ENCODE data around the gene NOL3. TPM values are rescaled to one million over a fixed set of nuclear protein-coding genes. Genes with fewer than 3 reads are reported as not detected.

The NOL3 gene
- total and polyA plus RNA-seq, 9 of the 15 experiments (the other 6 are each of a cell fraction or from before 2014, with no cell fraction given) = 0.45 to 14.0 (median 5.4) TPM

DNA sequence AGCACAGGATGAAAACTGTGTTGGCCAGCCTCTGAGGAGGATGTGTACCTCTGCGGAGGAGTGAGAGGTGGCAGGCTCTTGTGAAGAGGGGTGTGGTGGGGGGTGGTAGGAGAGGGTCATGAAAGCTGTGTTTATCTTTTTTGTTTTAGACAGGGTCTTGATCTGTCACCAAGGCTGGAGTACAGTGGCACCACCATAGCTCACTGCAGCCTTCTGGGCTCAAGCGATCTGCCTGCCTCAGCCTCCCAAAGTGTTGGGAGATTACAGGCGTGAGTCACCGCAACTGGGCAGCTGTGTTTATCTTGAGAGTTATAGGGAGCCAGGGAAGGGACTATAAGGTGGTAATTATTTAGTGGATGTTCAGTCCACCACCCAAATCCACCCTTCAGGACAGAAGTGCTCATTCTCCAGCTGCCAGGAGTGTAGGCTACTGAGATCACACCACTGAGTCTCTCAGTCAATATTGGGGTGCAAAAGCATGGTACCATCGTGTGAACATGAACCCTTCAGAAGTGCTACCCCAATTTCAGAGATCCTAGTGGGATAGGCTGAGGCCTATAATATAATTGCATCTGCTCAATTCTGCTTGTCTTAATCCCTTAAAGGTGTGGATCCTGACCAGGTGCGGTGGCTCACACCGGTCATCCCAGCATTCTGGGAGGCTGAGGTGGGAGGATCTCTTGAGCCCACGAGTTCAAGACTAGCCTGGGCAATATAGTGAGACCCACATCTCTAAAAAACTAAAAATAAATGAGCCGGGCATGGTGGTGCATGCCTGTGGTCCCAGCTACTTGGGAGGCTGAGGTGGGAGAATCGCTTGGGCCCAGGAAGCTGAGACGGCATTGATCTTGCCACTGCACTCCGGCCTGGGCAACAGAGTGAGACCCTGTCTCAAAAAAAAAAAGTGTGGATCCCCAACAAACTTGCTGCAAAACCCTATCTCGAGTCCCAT lies 20.4 kb downstream of the NOL3 start (continued):
- TF ChIP-seq, protein P1, sequence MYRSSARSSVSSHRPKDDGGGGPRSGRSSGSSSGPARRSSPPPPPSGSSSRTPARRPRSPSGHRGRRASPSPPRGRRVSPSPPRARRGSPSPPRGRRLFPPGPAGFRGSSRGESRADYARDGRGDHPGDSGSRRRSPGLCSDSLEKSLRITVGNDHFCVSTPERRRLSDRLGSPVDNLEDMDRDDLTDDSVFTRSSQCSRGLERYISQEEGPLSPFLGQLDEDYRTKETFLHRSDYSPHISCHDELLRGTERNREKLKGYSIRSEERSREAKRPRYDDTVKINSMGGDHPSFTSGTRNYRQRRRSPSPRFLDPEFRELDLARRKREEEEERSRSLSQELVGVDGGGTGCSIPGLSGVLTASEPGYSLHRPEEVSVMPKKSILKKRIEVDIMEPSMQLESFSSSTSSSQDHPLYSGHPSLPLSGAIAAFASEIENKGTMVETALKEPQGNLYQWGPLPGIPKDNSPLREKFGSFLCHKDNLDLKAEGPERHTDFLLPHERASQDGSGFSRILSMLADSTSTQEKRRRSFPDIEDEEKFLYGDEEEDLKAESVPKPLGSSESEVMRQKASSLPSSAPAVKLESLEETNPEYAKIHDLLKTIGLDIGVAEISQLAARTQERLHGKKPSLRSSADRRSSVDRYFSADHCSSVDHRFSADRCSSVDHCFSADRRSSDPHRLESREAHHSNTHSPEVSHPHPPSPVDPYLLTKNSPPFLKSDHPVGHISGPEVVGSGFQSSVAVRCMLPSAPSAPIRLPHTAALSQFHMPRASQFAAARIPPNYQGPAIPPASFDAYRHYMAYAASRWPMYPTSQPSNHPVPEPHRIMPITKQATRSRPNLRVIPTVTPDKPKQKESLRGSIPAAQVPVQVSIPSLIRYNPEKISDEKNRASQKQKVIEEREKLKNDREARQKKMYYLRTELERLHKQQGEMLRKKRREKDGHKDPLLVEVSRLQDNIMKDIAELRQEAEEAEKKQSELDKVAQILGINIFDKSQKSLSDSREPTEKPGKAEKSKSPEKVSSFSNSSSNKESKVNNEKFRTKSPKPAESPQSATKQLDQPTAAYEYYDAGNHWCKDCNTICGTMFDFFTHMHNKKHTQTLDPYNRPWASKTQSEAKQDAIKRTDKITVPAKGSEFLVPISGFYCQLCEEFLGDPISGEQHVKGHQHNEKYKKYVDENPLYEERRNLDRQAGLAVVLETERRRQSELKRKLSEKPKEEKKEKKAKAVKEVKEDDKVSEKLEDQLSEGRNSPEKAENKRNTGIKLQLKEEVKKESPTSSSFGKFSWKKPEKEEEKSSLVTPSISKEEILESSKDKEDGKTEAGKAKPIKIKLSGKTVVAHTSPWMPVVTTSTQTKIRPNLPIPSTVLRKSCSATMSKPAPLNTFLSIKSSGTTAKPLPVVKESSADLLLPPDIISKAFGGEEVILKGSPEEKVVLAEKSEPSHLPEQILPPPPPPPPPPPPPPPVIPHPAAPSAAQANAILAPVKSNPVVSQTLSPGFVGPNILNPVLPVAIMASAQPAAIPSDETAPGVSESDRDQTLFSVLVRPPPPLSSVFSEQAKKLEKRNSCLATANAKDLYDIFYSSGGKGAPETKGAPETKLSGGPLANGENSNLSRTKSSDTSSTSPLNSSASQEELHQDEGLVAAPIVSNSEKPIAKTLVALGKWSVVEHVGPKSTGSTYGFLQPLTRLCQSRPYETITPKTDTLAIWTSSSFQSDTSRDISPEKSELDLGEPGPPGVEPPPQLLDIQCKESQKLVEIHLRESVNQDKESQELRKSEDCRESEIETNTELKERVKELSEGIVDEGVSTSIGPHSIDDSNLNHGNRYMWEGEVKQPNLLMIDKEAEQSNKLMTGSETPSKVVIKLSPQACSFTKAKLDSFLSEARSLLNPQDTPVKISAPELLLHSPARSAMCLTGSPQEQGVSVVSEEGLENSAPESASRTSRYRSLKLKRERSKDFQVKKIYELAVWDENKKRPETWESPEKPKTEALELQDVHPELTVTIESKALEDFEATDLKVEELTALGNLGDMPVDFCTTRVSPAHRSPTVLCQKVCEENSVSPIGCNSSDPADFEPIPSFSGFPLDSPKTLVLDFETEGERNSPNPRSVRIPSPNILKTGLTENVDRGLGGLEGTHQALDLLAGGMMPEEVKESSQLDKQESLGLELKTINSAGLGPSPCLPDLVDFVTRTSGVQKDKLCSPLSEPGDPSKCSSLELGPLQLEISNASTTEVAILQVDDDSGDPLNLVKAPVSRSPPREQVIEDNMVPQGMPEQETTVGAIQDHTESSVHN (IDR thresholded peaks at IDR 0.05; ENCODE audit: borderline replicate concordance in 1 of 2, low read depth in 1 of 2) = no peak
- TF ChIP-seq POLR3G (IDR thresholded peaks at IDR 0.05; ENCODE audit: extremely low read depth, insufficient read length, insufficient replicate concordance) (no peak), TRIM28 (IDR thresholded peaks at IDR 0.05) (no peak), XRCC5 (IDR thresholded peaks at IDR 0.05; ENCODE audit: low read depth, low read length) (no peak), NFATC3 (IDR thresholded peaks at IDR 0.05) (no peak), ZNF766 (CRISPR knock-in tag; conservative IDR thresholded peaks at IDR 0.05) (no peak), RHOXF2B (CRISPR knock-in tag; conservative IDR thresholded peaks at IDR 0.05) (no peak), NCOA2 (IDR thresholded peaks at IDR 0.05; ENCODE audit: partially characterized antibody in 2 of 2) (no peak), HNRNPUL1 (IDR thresholded peaks at IDR 0.05; ENCODE audit: low read length) (no peak), FUS (optimal IDR thresholded peaks at IDR 0.05; ENCODE audit: low read depth, low read length) (no peak), KDM4B (IDR thresholded peaks at IDR 0.05; ENCODE audit: borderline replicate concordance in 2 of 2, low read depth in 1 of 2) (no peak)
- TF ChIP-seq, protein P2, sequence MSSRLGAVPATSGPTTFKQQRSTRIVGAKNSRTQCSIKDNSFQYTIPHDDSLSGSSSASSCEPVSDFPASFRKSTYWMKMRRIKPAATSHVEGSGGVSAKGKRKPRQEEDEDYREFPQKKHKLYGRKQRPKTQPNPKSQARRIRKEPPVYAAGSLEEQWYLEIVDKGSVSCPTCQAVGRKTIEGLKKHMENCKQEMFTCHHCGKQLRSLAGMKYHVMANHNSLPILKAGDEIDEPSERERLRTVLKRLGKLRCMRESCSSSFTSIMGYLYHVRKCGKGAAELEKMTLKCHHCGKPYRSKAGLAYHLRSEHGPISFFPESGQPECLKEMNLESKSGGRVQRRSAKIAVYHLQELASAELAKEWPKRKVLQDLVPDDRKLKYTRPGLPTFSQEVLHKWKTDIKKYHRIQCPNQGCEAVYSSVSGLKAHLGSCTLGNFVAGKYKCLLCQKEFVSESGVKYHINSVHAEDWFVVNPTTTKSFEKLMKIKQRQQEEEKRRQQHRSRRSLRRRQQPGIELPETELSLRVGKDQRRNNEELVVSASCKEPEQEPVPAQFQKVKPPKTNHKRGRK (tag; IDR thresholded peaks at IDR 0.05) = no peak
- TF ChIP-seq, protein P3, sequence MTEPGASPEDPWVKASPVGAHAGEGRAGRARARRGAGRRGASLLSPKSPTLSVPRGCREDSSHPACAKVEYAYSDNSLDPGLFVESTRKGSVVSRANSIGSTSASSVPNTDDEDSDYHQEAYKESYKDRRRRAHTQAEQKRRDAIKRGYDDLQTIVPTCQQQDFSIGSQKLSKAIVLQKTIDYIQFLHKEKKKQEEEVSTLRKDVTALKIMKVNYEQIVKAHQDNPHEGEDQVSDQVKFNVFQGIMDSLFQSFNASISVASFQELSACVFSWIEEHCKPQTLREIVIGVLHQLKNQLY (CRISPR knock-in tag; conservative IDR thresholded peaks at IDR 0.05) = no peak
- TF ChIP-seq, protein P4, sequence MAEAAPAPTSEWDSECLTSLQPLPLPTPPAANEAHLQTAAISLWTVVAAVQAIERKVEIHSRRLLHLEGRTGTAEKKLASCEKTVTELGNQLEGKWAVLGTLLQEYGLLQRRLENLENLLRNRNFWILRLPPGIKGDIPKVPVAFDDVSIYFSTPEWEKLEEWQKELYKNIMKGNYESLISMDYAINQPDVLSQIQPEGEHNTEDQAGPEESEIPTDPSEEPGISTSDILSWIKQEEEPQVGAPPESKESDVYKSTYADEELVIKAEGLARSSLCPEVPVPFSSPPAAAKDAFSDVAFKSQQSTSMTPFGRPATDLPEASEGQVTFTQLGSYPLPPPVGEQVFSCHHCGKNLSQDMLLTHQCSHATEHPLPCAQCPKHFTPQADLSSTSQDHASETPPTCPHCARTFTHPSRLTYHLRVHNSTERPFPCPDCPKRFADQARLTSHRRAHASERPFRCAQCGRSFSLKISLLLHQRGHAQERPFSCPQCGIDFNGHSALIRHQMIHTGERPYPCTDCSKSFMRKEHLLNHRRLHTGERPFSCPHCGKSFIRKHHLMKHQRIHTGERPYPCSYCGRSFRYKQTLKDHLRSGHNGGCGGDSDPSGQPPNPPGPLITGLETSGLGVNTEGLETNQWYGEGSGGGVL (CRISPR knock-in tag; IDR thresholded peaks at IDR 0.05) = no peak
